SU-DHL-6 (cell line): ENCODE results near the gene ZNF311.
A peak's percentile ranks its signal among the peaks of the same experiment; 100 is the strongest.
"Not testable (repeated sequence)": the region's sequence is repeated elsewhere in the genome, so short reads cannot be mapped to it uniquely, and the experiment has no call there.

Experiments
- H2AFZ ChIP-seq: fragments of 200-600 bp; sonication (generic); 2 replicates; pipeline ENCODE4 v1.6.1; 2014; ENCODE audit warnings: low read depth, mild to moderate bottlenecking, moderate library complexity, mixed read lengths, antibody characterized with exemption, low read length; ENCODE audit not compliant: severe bottlenecking
- H3F3A ChIP-seq: fragments of 200-600 bp; shearing (Covaris generic); 2 replicates; pipeline ENCODE4 v1.6.0; 2016; ENCODE audit warnings: antibody characterized with exemption, mild to moderate bottlenecking; ENCODE audit not compliant: insufficient read depth
- H3K27ac ChIP-seq: fragments of 200-600 bp; sonication (generic); 2 replicates; pipeline ENCODE4 v1.5.1; 2016; ENCODE audit warnings: low read depth, mild to moderate bottlenecking, low read length, moderate library complexity, mixed read lengths
- H3K27me3 ChIP-seq: fragments of 200-600 bp; sonication (generic), shearing (Covaris generic); 2 replicates; pipeline ENCODE4 v1.6.0; 2014; ENCODE audit warnings: mild to moderate bottlenecking, low read length
- H3K36me3 ChIP-seq: fragments of 200-600 bp; sonication (generic); 2 replicates; pipeline ENCODE4 v1.6.1; 2014; ENCODE audit warnings: mild to moderate bottlenecking, low read length, mixed read lengths
- H3K4me2 ChIP-seq: fragments of 300-600, 200-600 bp; shearing (Covaris generic), sonication (generic); 2 replicates; pipeline ENCODE4 v1.6.0; 2014; ENCODE audit warnings: low read length, low read depth, mild to moderate bottlenecking; ENCODE audit not compliant: poor library complexity, severe bottlenecking
- H3K4me3 ChIP-seq: fragments of 200-600 bp; sonication (generic); 2 replicates; pipeline ENCODE4 v1.5.1; 2014; ENCODE audit warnings: antibody characterized with exemption, low read length, mild to moderate bottlenecking, mixed read lengths; ENCODE audit not compliant: insufficient read depth, poor library complexity, severe bottlenecking
- H3K79me2 ChIP-seq: fragments of 200-600 bp; sonication (generic); 2 replicates; pipeline ENCODE4 v1.6.1; 2014; ENCODE audit warnings: mild to moderate bottlenecking, low read length, moderate library complexity; ENCODE audit not compliant: insufficient read depth
- H3K9ac ChIP-seq: fragments of 200-600 bp; sonication (generic); 2 replicates; pipeline ENCODE4 v1.7.0; 2014; ENCODE audit warnings: mild to moderate bottlenecking, low read length
- H3K9me2 ChIP-seq: fragments of 200-600 bp; sonication (generic); replicated peaks from 2 replicates; pipeline ENCODE4 v1.6.1; 2014; ENCODE audit warnings: low read length; ENCODE audit not compliant: insufficient read depth
- H3K9me3 ChIP-seq: fragments of 200-600 bp; sonication (generic); 2 replicates; pipeline ENCODE4 v1.6.1; 2014; ENCODE audit warnings: low read length, mixed read lengths; ENCODE audit not compliant: insufficient read depth
- H4K20me1 ChIP-seq: fragments of 200-600 bp; sonication (generic); 2 replicates; pipeline ENCODE4 v1.6.1; 2014; ENCODE audit warnings: low read depth, mild to moderate bottlenecking, antibody characterized with exemption, low read length, moderate library complexity, mixed read lengths
- EZH2phosphoT487 ChIP-seq: fragments of 200-600 bp; sonication (generic), shearing (Covaris generic); conservative IDR thresholded peaks from 2 replicates; pipeline ENCODE4 v1.6.1; 2018; ENCODE audit warnings: mild to moderate bottlenecking, antibody characterized with exemption, low read length, moderate library complexity, mixed read lengths
- TF ChIP-seq, protein P1 (sequence below): fragments of 200-600 bp; sonication (generic); IDR thresholded peaks from one replicate; pipeline ENCODE4 v1.5.1; 2017; ENCODE audit warnings: antibody characterized with exemption, mild to moderate bottlenecking, low read length, moderate library complexity; ENCODE audit not compliant: insufficient read depth, poor library complexity, severe bottlenecking

Gene ZNF311

DNA sequence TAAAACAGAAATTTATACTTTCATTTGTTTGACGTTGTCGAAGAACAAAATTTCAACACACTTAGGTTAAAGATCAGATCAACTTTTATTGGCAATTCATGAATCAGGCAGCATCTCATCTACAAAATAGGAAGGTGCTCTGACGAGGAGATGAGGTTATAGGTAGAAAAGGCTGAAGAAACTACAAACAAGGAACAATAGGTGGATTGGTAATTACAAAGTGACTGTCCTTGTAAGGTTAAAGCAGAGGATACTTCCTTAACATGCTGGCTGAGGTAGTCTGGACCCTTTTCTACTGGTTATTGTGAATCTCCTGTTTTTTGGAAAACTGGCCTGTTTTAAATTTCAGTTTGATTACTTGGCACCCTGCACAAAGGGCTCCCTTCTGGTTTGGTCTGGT is 48.8 kb downstream of the ZNF311 start:
- Histone ChIP-seq H3K4me3 (no peak overlapping the region), H3K27me3 (no peaks in the 10 kb centered on the region), H3K79me2 (no peaks in the 10 kb centered on the region), H3K9ac (no peak overlapping the region), H3K36me3 (no peaks in the 10 kb centered on the region), H3K9me2 (no peaks in the 10 kb centered on the region), H2AFZ (no peak overlapping the region), H3K27ac (no peak overlapping the region), H3F3A (peaks cover 5% of the 10 kb centered on the region; the same call in 1 of the 2 replicates), H3K4me2 (no peak overlapping the region), H4K20me1 (no peaks in the 10 kb centered on the region; the same call in 1 of the 2 replicates), H3K9me3 (no peaks in the 10 kb centered on the region)
- no peak for TF ChIP-seq EZH2phosphoT487
- TF ChIP-seq, protein P1, sequence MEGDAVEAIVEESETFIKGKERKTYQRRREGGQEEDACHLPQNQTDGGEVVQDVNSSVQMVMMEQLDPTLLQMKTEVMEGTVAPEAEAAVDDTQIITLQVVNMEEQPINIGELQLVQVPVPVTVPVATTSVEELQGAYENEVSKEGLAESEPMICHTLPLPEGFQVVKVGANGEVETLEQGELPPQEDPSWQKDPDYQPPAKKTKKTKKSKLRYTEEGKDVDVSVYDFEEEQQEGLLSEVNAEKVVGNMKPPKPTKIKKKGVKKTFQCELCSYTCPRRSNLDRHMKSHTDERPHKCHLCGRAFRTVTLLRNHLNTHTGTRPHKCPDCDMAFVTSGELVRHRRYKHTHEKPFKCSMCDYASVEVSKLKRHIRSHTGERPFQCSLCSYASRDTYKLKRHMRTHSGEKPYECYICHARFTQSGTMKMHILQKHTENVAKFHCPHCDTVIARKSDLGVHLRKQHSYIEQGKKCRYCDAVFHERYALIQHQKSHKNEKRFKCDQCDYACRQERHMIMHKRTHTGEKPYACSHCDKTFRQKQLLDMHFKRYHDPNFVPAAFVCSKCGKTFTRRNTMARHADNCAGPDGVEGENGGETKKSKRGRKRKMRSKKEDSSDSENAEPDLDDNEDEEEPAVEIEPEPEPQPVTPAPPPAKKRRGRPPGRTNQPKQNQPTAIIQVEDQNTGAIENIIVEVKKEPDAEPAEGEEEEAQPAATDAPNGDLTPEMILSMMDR, result no peak

DNA sequence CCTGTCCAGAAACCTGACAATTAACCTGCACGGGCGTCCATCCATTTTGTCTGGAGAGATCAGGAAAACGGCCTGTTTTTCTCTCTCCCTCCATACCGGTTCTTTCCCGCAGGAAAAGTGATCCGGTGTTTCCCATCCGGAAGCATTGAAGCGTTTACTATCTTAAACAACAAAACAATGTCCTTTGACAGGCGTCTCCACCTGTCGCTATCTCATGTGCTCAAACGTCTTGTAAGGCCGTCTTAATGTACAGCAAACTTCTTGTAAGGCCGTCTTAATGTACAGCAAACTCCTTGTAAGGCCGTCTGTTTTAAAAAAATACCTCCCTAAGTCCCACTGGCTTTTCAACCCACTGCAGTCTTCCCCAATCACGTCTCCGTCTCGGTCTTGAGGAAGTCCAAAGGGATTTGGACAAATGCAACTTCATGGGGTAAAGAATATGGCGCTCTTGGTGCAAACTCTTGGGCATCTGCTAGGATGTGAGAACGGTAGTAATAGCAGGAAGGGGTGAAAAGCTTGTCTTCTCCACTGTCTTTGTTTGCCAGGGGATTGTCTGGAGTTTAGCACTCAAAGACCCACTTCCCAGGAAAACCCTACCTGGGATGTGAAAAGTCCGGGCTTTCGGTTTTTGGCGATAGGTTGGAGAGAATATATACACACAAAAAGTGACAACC is 51.4 kb downstream of the ZNF311 start:
- H3K4me2 ChIP-seq, result peak overlapping the region; percentile 39
- H3K9ac ChIP-seq, result no peak overlapping the region
- H3K27ac ChIP-seq, result no peak overlapping the region
- H4K20me1 ChIP-seq, result no peaks in the 10 kb centered on the region; the same call in 1 of the 2 replicates
- peaks cover 5% of the 10 kb centered on the region; the same call in 1 of the 2 replicates for H3F3A ChIP-seq
- no peaks in the 10 kb centered on the region for H3K79me2 ChIP-seq
- no peaks in the 10 kb centered on the region for H3K36me3 ChIP-seq
- H2AFZ ChIP-seq, result peak overlapping the region; percentile 15
- no peaks in the 10 kb centered on the region for H3K9me2 ChIP-seq
- H3K9me3 ChIP-seq, result no peaks in the 10 kb centered on the region
- TF ChIP-seq EZH2phosphoT487, result no peak
- TF ChIP-seq, protein P1, result no peak
- peak overlapping the region; percentile 27 for H3K4me3 ChIP-seq
- H3K27me3 ChIP-seq, result no peaks in the 10 kb centered on the region

DNA sequence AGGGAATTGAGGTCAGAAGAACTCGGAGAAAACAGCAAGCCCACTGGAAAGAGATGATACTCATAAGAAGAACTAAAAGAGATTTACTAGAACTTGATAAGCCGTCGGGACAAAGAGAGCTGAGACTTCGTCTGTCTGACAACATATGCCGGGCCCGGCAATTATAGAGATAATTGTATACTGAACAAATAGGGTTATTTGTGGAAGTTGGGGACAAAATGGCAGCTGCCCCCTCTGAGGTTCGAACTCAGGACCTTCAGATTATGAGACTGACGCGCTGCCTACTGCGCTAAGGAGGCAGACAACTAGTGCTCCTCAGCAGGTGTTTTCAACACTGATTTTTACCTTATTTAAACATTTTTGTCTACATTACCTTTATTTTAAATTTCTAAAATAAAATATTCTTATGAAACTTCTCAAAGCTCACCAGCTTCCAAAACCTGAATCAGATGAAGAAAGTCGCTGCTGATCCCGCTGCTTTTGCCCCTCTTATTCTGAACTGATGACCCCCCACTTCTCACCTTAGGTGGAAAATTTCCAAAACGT is 52.0 kb downstream of the ZNF311 start:
- Histone ChIP-seq H3K4me2 (peak overlapping the region; percentile 39), H3K79me2 (no peaks in the 10 kb centered on the region), H3K4me3 (peak overlapping the region; percentile 27), H3F3A (peaks cover 5% of the 10 kb centered on the region; the same call in 1 of the 2 replicates), H3K27me3 (no peaks in the 10 kb centered on the region), H3K9ac (no peak overlapping the region), H4K20me1 (no peaks in the 10 kb centered on the region; the same call in 1 of the 2 replicates), H3K36me3 (no peaks in the 10 kb centered on the region), H2AFZ (peak overlapping the region; percentile 15), H3K9me2 (no peaks in the 10 kb centered on the region), H3K9me3 (no peaks in the 10 kb centered on the region), H3K27ac (no peak overlapping the region)
- TF ChIP-seq EZH2phosphoT487, result no peak
- TF ChIP-seq, protein P1, result no peak

DNA sequence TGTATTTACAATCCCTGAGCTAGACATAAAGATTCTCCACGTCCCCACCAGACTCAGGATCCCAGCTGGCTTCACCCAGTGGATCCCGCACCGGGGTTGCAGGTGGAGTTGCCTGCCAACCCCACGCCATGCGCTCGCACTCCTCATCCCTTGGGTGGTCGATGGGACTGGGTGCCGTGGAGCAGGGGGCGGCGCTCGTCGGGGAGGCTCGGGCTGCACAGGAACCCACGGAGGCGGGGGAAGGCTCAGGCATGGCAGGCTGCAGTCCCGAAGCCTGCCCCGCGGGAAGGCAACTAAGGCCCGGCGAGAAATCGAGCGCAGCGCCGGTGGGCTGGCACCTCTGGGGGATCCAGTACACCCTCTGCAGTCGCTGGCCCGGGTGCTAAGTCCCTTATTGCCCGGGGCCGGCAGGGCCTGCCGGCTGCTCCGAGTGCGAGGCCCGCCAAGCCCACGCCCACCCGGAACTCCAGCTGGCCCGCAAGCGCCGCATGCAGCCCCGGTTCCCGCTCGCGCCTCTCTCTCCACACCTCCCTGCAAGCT is 55.4 kb downstream of the ZNF311 start:
- not testable (repeated sequence) for H3K9ac ChIP-seq, H3K4me3 ChIP-seq, H3K9me3 ChIP-seq, H3F3A ChIP-seq, H3K9me2 ChIP-seq, H3K36me3 ChIP-seq, H3K79me2 ChIP-seq, H3K27me3 ChIP-seq, H3K4me2 ChIP-seq, H2AFZ ChIP-seq, H4K20me1 ChIP-seq, H3K27ac ChIP-seq
